Measurements from ENCODE around the gene MMP15.
"Not testable (repeated sequence)": the region's sequence is repeated elsewhere in the genome, so short reads cannot be mapped to it uniquely, and the experiment has no call there.

The MMP15 gene

DNA sequence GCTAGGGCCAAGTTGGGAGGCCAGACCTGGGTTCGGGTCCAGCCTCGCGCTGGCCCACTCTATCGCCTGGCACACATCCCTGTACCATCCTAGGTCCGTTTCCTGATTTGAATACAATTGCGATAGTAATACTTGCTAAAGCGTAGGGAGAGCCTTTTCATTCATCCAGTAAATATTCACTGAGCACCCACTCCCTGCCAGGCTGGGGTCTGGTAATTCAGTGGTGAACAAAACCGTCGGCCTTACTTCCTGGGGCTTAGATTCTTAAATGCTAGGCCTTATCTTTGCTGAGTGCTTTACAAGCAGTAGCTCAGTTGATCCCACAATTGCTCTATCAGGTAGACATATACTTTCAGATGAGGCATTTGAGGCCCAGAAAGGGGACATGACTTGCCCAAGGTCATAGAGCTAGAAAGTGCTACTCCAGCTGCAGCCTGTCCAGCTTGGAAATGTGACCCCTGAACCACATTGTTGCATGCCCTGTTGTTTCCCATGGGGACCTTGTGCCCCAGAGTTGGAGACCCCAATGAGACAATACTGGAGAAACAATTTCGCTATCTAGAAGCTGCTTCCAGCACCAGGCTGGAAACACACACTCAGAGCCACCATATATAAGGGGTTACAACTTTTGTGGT is 23.7 kb upstream of the MMP15 start:
- no peak overlapping the region for H3K9ac ChIP-seq
- no peak overlapping the region for H3K27ac ChIP-seq
- no peaks in the 10 kb centered on the region for H3K27me3 ChIP-seq (ENCODE audit: control insufficient read depth, insufficient read depth, low read length)
- peaks cover 8% of the 10 kb centered on the region for H3K4me1 ChIP-seq
- peak overlapping the region; percentile 89 for H3K4me2 ChIP-seq (ENCODE audit: low read length)
- TF ChIP-seq, protein P1, sequence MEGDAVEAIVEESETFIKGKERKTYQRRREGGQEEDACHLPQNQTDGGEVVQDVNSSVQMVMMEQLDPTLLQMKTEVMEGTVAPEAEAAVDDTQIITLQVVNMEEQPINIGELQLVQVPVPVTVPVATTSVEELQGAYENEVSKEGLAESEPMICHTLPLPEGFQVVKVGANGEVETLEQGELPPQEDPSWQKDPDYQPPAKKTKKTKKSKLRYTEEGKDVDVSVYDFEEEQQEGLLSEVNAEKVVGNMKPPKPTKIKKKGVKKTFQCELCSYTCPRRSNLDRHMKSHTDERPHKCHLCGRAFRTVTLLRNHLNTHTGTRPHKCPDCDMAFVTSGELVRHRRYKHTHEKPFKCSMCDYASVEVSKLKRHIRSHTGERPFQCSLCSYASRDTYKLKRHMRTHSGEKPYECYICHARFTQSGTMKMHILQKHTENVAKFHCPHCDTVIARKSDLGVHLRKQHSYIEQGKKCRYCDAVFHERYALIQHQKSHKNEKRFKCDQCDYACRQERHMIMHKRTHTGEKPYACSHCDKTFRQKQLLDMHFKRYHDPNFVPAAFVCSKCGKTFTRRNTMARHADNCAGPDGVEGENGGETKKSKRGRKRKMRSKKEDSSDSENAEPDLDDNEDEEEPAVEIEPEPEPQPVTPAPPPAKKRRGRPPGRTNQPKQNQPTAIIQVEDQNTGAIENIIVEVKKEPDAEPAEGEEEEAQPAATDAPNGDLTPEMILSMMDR (IDR thresholded peaks at IDR 0.05) = no peak
- H3K4me3 ChIP-seq (ENCODE audit: low read depth, low read length) = peak overlapping the region; percentile 75
- H3K36me3 ChIP-seq (ENCODE audit: control insufficient read depth, insufficient read depth, low read length) = no peaks in the 10 kb centered on the region
- no peaks in the 10 kb centered on the region for H3K9me3 ChIP-seq (ENCODE audit: control insufficient read depth, low read length)
- peaks cover 5% of the 10 kb centered on the region for H3K79me2 ChIP-seq
- peak overlapping the region; percentile 38 for H2AFZ ChIP-seq

DNA sequence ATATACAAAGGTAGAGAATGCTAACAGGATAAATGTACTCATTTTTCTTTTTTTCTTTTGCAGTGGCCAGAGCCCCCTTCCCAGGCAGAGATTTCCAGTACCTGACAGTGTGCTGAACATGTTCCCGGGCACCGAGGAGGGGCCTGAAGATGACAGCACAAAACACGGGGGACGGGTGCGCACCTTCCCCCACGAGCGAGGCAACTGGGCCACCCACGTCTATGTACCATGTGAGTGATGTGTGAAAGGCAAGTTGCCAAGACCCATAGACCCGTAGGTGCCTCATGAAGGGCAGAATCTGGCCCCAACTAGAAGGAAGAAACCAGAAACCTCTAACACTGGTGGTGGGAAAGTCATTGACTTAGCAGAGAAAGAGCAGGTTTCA is 23.1 kb upstream of the MMP15 start:
- no peaks in the 10 kb centered on the region for H3K36me3 ChIP-seq (ENCODE audit: control insufficient read depth, insufficient read depth, low read length)
- H3K4me3 ChIP-seq (ENCODE audit: low read depth, low read length) = no peak overlapping the region
- no peaks in the 10 kb centered on the region for H3K9me3 ChIP-seq (ENCODE audit: control insufficient read depth, low read length)
- H3K4me2 ChIP-seq (ENCODE audit: low read length) = no peak overlapping the region
- H3K9ac ChIP-seq = no peak overlapping the region
- no peak overlapping the region for H3K27ac ChIP-seq
- TF ChIP-seq, protein P1 (IDR thresholded peaks at IDR 0.05) = no peak
- H3K79me2 ChIP-seq = peaks cover 5% of the 10 kb centered on the region
- no peak overlapping the region for H2AFZ ChIP-seq
- H3K27me3 ChIP-seq (ENCODE audit: control insufficient read depth, insufficient read depth, low read length) = no peaks in the 10 kb centered on the region
- H3K4me1 ChIP-seq = peaks cover 8% of the 10 kb centered on the region

DNA sequence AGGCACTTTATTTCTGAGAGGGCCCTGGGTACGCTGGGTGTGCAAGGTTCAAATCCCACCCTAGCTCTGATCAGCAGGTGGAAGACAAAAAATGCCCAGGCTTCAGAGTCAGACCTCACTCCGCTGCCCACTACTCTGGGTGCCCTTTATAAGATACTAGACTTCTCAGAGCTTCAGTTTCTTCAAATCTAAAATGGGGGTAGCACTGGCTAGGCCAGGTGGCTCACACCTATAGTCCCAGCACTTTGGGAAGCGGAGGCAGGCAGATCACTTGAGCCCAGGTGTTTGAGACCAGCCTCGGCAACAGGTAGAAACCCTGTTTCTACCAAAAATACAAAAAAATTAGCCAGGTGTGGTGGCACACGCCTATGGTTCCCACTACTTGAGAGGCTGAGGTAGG is 22.6 kb upstream of the MMP15 start:
- no peaks in the 10 kb centered on the region for H3K36me3 ChIP-seq (ENCODE audit: control insufficient read depth, insufficient read depth, low read length)
- no peaks in the 10 kb centered on the region for H3K9me3 ChIP-seq (ENCODE audit: control insufficient read depth, low read length)
- H3K4me2 ChIP-seq (ENCODE audit: low read length) = no peak overlapping the region
- peaks cover 5% of the 10 kb centered on the region for H3K79me2 ChIP-seq
- H3K4me1 ChIP-seq = peaks cover 8% of the 10 kb centered on the region
- TF ChIP-seq, protein P1 (IDR thresholded peaks at IDR 0.05) = no peak
- no peak overlapping the region for H3K4me3 ChIP-seq (ENCODE audit: low read depth, low read length)
- no peak overlapping the region for H2AFZ ChIP-seq
- no peak overlapping the region for H3K9ac ChIP-seq
- H3K27ac ChIP-seq = no peak overlapping the region
- H3K27me3 ChIP-seq (ENCODE audit: control insufficient read depth, insufficient read depth, low read length) = no peaks in the 10 kb centered on the region

DNA sequence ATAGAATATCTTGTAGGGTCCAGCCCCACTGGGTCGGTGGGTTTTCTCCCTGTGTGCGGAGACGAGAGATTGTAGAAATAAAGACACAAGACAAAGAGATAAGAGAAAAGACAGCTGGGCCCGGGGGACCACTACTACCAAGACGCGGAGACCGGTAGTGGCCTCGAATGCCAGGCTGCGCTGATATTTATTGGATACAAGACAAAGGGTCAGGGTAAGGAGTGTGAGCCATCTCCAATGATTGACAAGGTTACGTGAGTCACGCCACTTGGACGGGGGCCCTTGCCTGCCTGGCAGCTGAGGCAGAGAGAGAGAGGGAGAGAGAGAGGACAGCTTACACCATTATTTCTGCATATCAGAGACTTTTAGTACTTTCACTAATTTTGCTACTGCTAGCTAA is 20.8 kb upstream of the MMP15 start:
- not testable (repeated sequence) for H3K4me1 ChIP-seq; H3K36me3 ChIP-seq (ENCODE audit: control insufficient read depth, insufficient read depth, low read length); H3K4me3 ChIP-seq (ENCODE audit: low read depth, low read length); H3K9me3 ChIP-seq (ENCODE audit: control insufficient read depth, low read length); H3K9ac ChIP-seq; H3K4me2 ChIP-seq (ENCODE audit: low read length); H3K79me2 ChIP-seq; H3K27ac ChIP-seq; H2AFZ ChIP-seq; H3K27me3 ChIP-seq (ENCODE audit: control insufficient read depth, insufficient read depth, low read length)

DNA sequence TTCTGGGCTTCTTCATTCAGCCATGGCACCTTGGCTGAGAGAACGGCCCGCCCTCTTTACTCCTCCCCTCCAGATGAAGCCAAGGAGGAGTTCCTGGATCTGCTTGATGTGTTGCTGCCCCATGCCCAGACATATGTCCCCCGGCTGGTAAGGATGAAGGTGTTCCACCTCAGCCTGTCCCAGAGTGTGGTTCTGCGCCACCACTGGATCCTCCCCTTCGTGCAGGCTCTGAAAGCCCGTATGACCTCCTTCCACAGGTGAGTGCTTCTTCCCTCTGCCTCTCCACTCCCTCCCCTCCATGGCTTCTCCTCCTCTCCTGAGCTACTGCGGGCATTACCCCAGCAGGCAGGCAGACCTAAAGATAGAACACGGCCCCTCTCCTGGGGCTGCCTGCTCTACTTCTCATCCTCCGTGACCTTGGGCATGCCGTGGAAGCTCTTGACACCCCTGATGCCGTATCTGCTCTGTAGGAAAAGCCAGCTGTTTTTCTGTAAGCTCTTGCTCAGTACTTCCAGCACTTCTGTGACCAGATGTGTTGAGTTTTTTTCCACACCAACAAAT is 15.6 kb upstream of the MMP15 start:
- Histone ChIP-seq H3K4me3 (ENCODE audit: low read depth, low read length) (peak overlapping the region; percentile 20), H3K79me2 (peaks cover 5% of the 10 kb centered on the region), H3K36me3 (ENCODE audit: control insufficient read depth, insufficient read depth, low read length) (no peaks in the 10 kb centered on the region), H3K4me2 (ENCODE audit: low read length) (peak overlapping the region; percentile 25), H3K27me3 (ENCODE audit: control insufficient read depth, insufficient read depth, low read length) (no peaks in the 10 kb centered on the region), H2AFZ (peak overlapping the region; percentile 47), H3K4me1 (peaks cover 8% of the 10 kb centered on the region), H3K9me3 (ENCODE audit: control insufficient read depth, low read length) (no peaks in the 10 kb centered on the region), H3K9ac (no peak overlapping the region), H3K27ac (peak overlapping the region; percentile 30)
- TF ChIP-seq, protein P1 (IDR thresholded peaks at IDR 0.05) = no peak

Data from parathyroid adenoma (tissue), 2 donors.